Endothelial cell of umbilical vein (primary cell): ENCODE results near the gene ARL4C. TPM values are rescaled to one million over a fixed set of nuclear protein-coding genes. Genes with fewer than 3 reads are reported as not detected.

Experiments
- BruUV-seq: library from RNA; stranded (reverse); fragments of 400-500 nt; replicated peaks from 2 replicates; lab custom pipeline; 2021; lab: Mats Ljungman, UMichigan
- CTCF ChIA-PET: fragments of 300-600, 350-600 bp; sonication (Branson Sonifier 250); formaldehyde crosslinking; loops from one replicate; lab custom pipeline; 2021; ENCODE audit warnings: antibody characterized with exemption, inconsistent platforms; lab: Charles Lee
- POLR2A ChIA-PET: fragments of 300-600, 350-600 bp; sonication (Branson Sonifier 250); formaldehyde crosslinking; loops from one replicate; lab custom pipeline; 2021; ENCODE audit warnings: antibody characterized with exemption, inconsistent platforms; lab: Charles Lee
- DNase-seq: peaks from one replicate; pipeline ENCODE4 v3.0.0-alpha.2; 2011; ENCODE audit warnings: low read depth, low spot score
- FAIRE-seq: peaks from 2 replicates; lab custom pipeline; 2011; peaks lifted over from hg19 to GRCh38; lab: Jason Lieb, UNC
- H2AFZ ChIP-seq: 2 replicates; pipeline ENCODE4 v1.6.0; 2012; ENCODE audit warnings: low read depth, low read length, control low read depth, inconsistent platforms
- H3K27ac ChIP-seq: 2 replicates; pipeline ENCODE4 v1.5.1; 2011; ENCODE audit warnings: low read depth, mild to moderate bottlenecking, control low read depth, low read length, moderate library complexity; ENCODE audit not compliant: insufficient read depth
- H3K27me3 ChIP-seq, 2 experiments: 2 replicates each; pipeline versions ENCODE4 v1.6.0 to v1.6.1; 2011; ENCODE audit warnings: low read length in 2 of 2, mixed read lengths in 1 of 2; ENCODE audit not compliant: control insufficient read depth in 2 of 2, insufficient read depth in 2 of 2
- H3K36me3 ChIP-seq, 2 experiments: 2 replicates in 1 of 2; 3 replicates in 1 of 2; pipeline ENCODE4 v1.5.1; 2011; ENCODE audit warnings: low read length in 2 of 2, mild to moderate bottlenecking in 1 of 2, moderate library complexity in 1 of 2; ENCODE audit not compliant: control insufficient read depth in 2 of 2, insufficient read depth in 2 of 2; ENCODE audit errors: extremely low read depth in 1 of 2
- H3K4me1 ChIP-seq: 3 replicates; pipeline ENCODE4 v1.5.1; 2011; ENCODE audit warnings: mild to moderate bottlenecking, low read length; ENCODE audit not compliant: control insufficient read depth, insufficient read depth; ENCODE audit errors: extremely low read depth
- H3K4me2 ChIP-seq: 2 replicates; pipeline ENCODE4 v1.6.1; 2011; ENCODE audit warnings: low read length, control low read depth, mixed read lengths; ENCODE audit not compliant: insufficient read depth
- H3K4me3 ChIP-seq, 3 experiments: fragments of 200-600 bp in 1 of 3; sonication (generic), shearing (Covaris generic) in 1 of 3; replicated peaks in 1 of 3; 2 replicates each; pipeline ENCODE4 v1.5.1; 2011 to 2016; ENCODE audit warnings: control low read depth in 3 of 3, low read length in 3 of 3, mild to moderate bottlenecking in 2 of 3, inconsistent platforms in 1 of 3, low read depth in 1 of 3, moderate library complexity in 1 of 3; ENCODE audit not compliant: insufficient read depth in 1 of 3
- H3K79me2 ChIP-seq: 2 replicates; pipeline ENCODE4 v1.6.0; 2012; ENCODE audit warnings: low read length, inconsistent platforms; ENCODE audit not compliant: control insufficient read depth, insufficient read depth
- H3K9ac ChIP-seq: replicated peaks from 2 replicates; pipeline ENCODE3; 2011; ENCODE audit warnings: low read length, control low read depth; ENCODE audit not compliant: insufficient read depth; ENCODE audit errors: extremely low read depth
- H3K9me1 ChIP-seq: replicated peaks from 3 replicates; pipeline ENCODE4 v1.6.0; 2011; ENCODE audit warnings: mild to moderate bottlenecking, low read length; ENCODE audit not compliant: control insufficient read depth, insufficient read depth; ENCODE audit errors: extremely low read depth
- H3K9me3 ChIP-seq: replicated peaks from 2 replicates; pipeline ENCODE4 v1.5.1; 2012; ENCODE audit warnings: low read length, inconsistent platforms; ENCODE audit not compliant: control insufficient read depth, insufficient read depth
- H4K20me1 ChIP-seq: replicated peaks from 2 replicates; pipeline ENCODE3; 2011; ENCODE audit warnings: mild to moderate bottlenecking, low read length; ENCODE audit not compliant: control insufficient read depth, insufficient read depth; ENCODE audit errors: extremely low read depth
- CTCF ChIP-seq, 2 donors: IDR thresholded peaks; 1 replicate in 1 of 2; 2 replicates in 1 of 2; pipeline ENCODE4 v1.5.1; 2011; ENCODE audit warnings: low read length in 2 of 2, mild to moderate bottlenecking in 2 of 2, moderate library complexity in 2 of 2, control low read depth in 1 of 2, inconsistent platforms in 1 of 2, low read depth in 1 of 2; ENCODE audit not compliant: insufficient read depth in 1 of 2; ENCODE audit errors: extremely low read depth in 1 of 2
- EZH2 ChIP-seq: IDR thresholded peaks from 2 replicates; pipeline ENCODE4 v1.6.1; 2012; ENCODE audit warnings: borderline replicate concordance, low read depth, mild to moderate bottlenecking, moderate library complexity, low read length, inconsistent platforms; ENCODE audit not compliant: severe bottlenecking
- FOS ChIP-seq: IDR thresholded peaks from 2 replicates; pipeline ENCODE4 v1.6.1; 2011; ENCODE audit warnings: mild to moderate bottlenecking, low read length, moderate library complexity, borderline replicate concordance; ENCODE audit not compliant: insufficient read depth
- GATA2 ChIP-seq: IDR thresholded peaks from 2 replicates; pipeline ENCODE4 v1.7.0; 2011; ENCODE audit warnings: low read depth, mild to moderate bottlenecking, moderate library complexity, mixed read lengths, low read length; ENCODE audit not compliant: insufficient read length, insufficient read depth
- JUN ChIP-seq: IDR thresholded peaks from 2 replicates; pipeline ENCODE4 v1.6.1; 2011; ENCODE audit warnings: borderline replicate concordance, low read depth; ENCODE audit not compliant: insufficient read length, insufficient read depth
- MAX ChIP-seq: IDR thresholded peaks from 2 replicates; pipeline ENCODE4 v1.6.1; 2011; ENCODE audit not compliant: insufficient read depth, insufficient read length
- MYC ChIP-seq: IDR thresholded peaks from one replicate; pipeline ENCODE4 v1.6.1; 2011; ENCODE audit warnings: mild to moderate bottlenecking, low read depth, low read length
- POLR2A ChIP-seq: IDR thresholded peaks from 2 replicates; pipeline ENCODE4 v1.6.1; 2012; ENCODE audit warnings: low read depth, mild to moderate bottlenecking, control low read depth, low read length
- POLR2AphosphoS5 ChIP-seq: IDR thresholded peaks from 2 replicates; pipeline ENCODE4 v1.6.1; 2012; ENCODE audit warnings: low read depth, mild to moderate bottlenecking, control low read depth, low read length, moderate library complexity; ENCODE audit not compliant: insufficient read depth
- dilution Hi-C: fragments of 300-500 bp; cut with MboI; formaldehyde crosslinking; loops from one replicate; pipeline ENCODE4 v1.15.0; 2019; ENCODE audit warnings: low sequenced_read_pairs; ENCODE audit not compliant: extremely low pct_ligation_motif_present
- intact Hi-C: fragments of 100-400 bp; cut with micrococcal nuclease; formaldehyde crosslinking; loops from one replicate; pipeline ENCODE4 v1.10.0; 2022
- polyA plus RNA-seq, 4 experiments: library from polyadenylated mRNA; depleted of rRNA in 3 of 4; stranded (reverse) in 3 of 4; unstranded in 1 of 4; fragments of >200 nt; gene quantifications; 2 replicates each; pipeline versions ENCODE4 v1.2.1 to v1.2.3, GENCODE V29; 2011 to 2012; ENCODE audit warnings: missing spikeins in 1 of 4
- total RNA-seq: library from RNA; stranded (reverse); gene quantifications from 2 replicates; pipeline ENCODE4 v1.2.3, GENCODE V29; 2021

ARL4C gene
- total and polyA plus RNA-seq, 2 donors (not counting 3 experiments of a cell fraction or from before 2014, with no cell fraction given): 5.5 to 10.5 TPM

GRCh38 chr2:234464291-234464645 is 32.6 kb downstream of the ARL4C start:
- no TSS peak for BruUV-seq
- no peaks in the 10 kb centered on the region for H3K79me2 ChIP-seq
- H3K36me3 ChIP-seq: no peaks in the 10 kb centered on the region
- no peak overlapping the region for H3K9ac ChIP-seq
- no peaks in the 10 kb centered on the region for H3K4me1 ChIP-seq
- FAIRE-seq (no peak), DNase-seq (no peak)
- H2AFZ ChIP-seq: no peak overlapping the region
- dilution Hi-C loops: no loop called here
- TF ChIP-seq GATA2 (no peak), CTCF (IDR thresholded peaks at IDR 0.05; ENCODE audit: extremely low read depth in 1 of 2, insufficient read depth in 1 of 2, low read depth in 1 of 2, low read length in 2 of 2) (no peak), JUN (no peak), POLR2AphosphoS5 (no peak), POLR2A (no peak), MYC (no peak), MAX (no peak), EZH2 (no peak), FOS (no peak)
- H3K4me2 ChIP-seq: no peak overlapping the region
- no peaks in the 10 kb centered on the region for H3K9me1 ChIP-seq
- intact Hi-C loops: no loop called here
- no peaks in the 10 kb centered on the region for H4K20me1 ChIP-seq
- no peak overlapping the region for H3K4me3 ChIP-seq
- ChIA-PET POLR2A (no interaction called here), CTCF (no interaction called here)
- no peaks in the 10 kb centered on the region for H3K27me3 ChIP-seq
- H3K27ac ChIP-seq: no peak overlapping the region
- no peaks in the 10 kb centered on the region for H3K9me3 ChIP-seq
